ENCODE data around the gene DAO.

Gene DAO

GRCh38 chr12:108876550-108876949, 3.3 kb upstream of the DAO start:
- DNase-seq, result no peak

- DNase-seq, result no peak
These were observed 2.1 kb downstream of the DAO start for GRCh38 chr12:108881953-108882352.

- peak; percentile 81 for DNase-seq
These were observed 4.5 kb downstream of the DAO start for GRCh38 chr12:108884116-108885012.

- no peak for DNase-seq
These were observed 7.2 kb downstream of the DAO start for GRCh38 chr12:108886873-108887629.

- no peak for DNase-seq
These were observed 8.1 kb downstream of the DAO start for GRCh38 chr12:108888031-108888430.

- no peak for DNase-seq
These were observed 10.3 kb downstream of the DAO start for GRCh38 chr12:108890208-108890607.

- no peak for DNase-seq
These were observed 15.4 kb downstream of the DAO start for GRCh38 chr12:108895220-108895802.

GRCh38 chr12:108896336-108896735, 16.4 kb downstream of the DAO start:
- DNase-seq, result no peak

- DNase-seq, result no peak
These were observed 16.9 kb downstream of the DAO start for GRCh38 chr12:108896817-108897216.

GRCh38 chr12:108899145-108899544, 19.3 kb downstream of the DAO start:
- no peak for DNase-seq

- no peak for DNase-seq
These were observed 25.8 kb downstream of the DAO start for GRCh38 chr12:108905725-108906124.

- DNase-seq, result no peak
These were observed 27.1 kb downstream of the DAO start for GRCh38 chr12:108906971-108907370.

- no peak for DNase-seq
These were observed 28.0 kb downstream of the DAO start for GRCh38 chr12:108907839-108908351.

GRCh38 chr12:108910336-108910735, 30.4 kb downstream of the DAO start:
- DNase-seq, result no peak

GRCh38 chr12:108911915-108912314, 32.0 kb downstream of the DAO start:
- DNase-seq, result no peak

GRCh38 chr12:108912361-108912760, 32.5 kb downstream of the DAO start:
- DNase-seq, result no peak

GRCh38 chr12:108914121-108914531, 34.2 kb downstream of the DAO start:
- DNase-seq, result no peak

- no peak for DNase-seq
These were observed 35.8 kb downstream of the DAO start for GRCh38 chr12:108915632-108916133.

GRCh38 chr12:108916336-108916735, 36.4 kb downstream of the DAO start:
- no peak for DNase-seq

- DNase-seq, result no peak
These were observed 38.3 kb downstream of the DAO start for GRCh38 chr12:108918206-108918605.

- no peak for DNase-seq
These were observed 39.2 kb downstream of the DAO start for GRCh38 chr12:108918960-108919642.

GRCh38 chr12:108921946-108922345, 42.1 kb downstream of the DAO start:
- no peak for DNase-seq

GRCh38 chr12:108922918-108923317, 43.0 kb downstream of the DAO start:
- DNase-seq, result no peak
